Panc1 (cell line): ENCODE results near the gene HELZ.

ENCODE experiments used
- POLR2AphosphoS5 ChIP-seq: IDR thresholded peaks from 2 replicates; pipeline ENCODE4 v1.6.1; 2012; ENCODE audit warnings: mild to moderate bottlenecking, low read depth, low read length, moderate library complexity
- TF ChIP-seq, protein P1 (sequence below): fragments of 450-650 bp; IDR thresholded peaks from 2 replicates; pipeline ENCODE4 v1.5.1; 2017; ENCODE audit warnings: mild to moderate bottlenecking

- TF ChIP-seq, protein P1, sequence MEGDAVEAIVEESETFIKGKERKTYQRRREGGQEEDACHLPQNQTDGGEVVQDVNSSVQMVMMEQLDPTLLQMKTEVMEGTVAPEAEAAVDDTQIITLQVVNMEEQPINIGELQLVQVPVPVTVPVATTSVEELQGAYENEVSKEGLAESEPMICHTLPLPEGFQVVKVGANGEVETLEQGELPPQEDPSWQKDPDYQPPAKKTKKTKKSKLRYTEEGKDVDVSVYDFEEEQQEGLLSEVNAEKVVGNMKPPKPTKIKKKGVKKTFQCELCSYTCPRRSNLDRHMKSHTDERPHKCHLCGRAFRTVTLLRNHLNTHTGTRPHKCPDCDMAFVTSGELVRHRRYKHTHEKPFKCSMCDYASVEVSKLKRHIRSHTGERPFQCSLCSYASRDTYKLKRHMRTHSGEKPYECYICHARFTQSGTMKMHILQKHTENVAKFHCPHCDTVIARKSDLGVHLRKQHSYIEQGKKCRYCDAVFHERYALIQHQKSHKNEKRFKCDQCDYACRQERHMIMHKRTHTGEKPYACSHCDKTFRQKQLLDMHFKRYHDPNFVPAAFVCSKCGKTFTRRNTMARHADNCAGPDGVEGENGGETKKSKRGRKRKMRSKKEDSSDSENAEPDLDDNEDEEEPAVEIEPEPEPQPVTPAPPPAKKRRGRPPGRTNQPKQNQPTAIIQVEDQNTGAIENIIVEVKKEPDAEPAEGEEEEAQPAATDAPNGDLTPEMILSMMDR, result no peak
- TF ChIP-seq POLR2AphosphoS5, result no peak
These were observed 117.1 kb downstream of the HELZ start for GRCh38 chr17:67127925-67128324.
